ENCODE results near the gene MUC5AC.

- TF ChIP-seq PRDM10 (CRISPR knock-in tag; IDR thresholded peaks at IDR 0.05; ENCODE audit: low read depth), result no peak
- no peak for TF ChIP-seq SMC3 (IDR thresholded peaks at IDR 0.05; ENCODE audit: low read length)
- no peak for TF ChIP-seq EZH2 (conservative IDR thresholded peaks at IDR 0.05; ENCODE audit: low read depth, low read length)
- no peak for TF ChIP-seq ZNF547 (CRISPR knock-in tag; IDR thresholded peaks at IDR 0.05)
Observed at GRCh38 chr11:1167256-1167655, 9.5 kb downstream of the MUC5AC start.

Measured in HepG2 (cell line).